Activated T-helper 1 cell treated with Interleukin-2 at 50 U/mL for 16 hours (primary cell): ENCODE measurements around the gene SLC7A10.
"Not testable (repeated sequence)": the region's sequence is repeated elsewhere in the genome, so short reads cannot be mapped to it uniquely, and the experiment has no call there.

Source experiments
- DNase-seq: peaks from one replicate; pipeline ENCODE4 v3.0.0-alpha.2; 2020; ENCODE audit warnings: low read depth

SLC7A10 gene

GRCh38 chr19:33236696-33237390 lies 11.2 kb upstream of the SLC7A10 start:
- DNase-seq, result no peak

- no peak for DNase-seq
Observed at GRCh38 chr19:33235996-33236350, 10.3 kb upstream of the SLC7A10 start.

GRCh38 chr19:33235269-33235995 lies 9.8 kb upstream of the SLC7A10 start:
- DNase-seq, result peak; percentile 51

- DNase-seq, result no peak
Observed at GRCh38 chr19:33234736-33235135, 9.1 kb upstream of the SLC7A10 start.

- no peak for DNase-seq
Observed at GRCh38 chr19:33234092-33234491, 8.4 kb upstream of the SLC7A10 start.

GRCh38 chr19:33233056-33233873 lies 7.6 kb upstream of the SLC7A10 start:
- no peak for DNase-seq

- DNase-seq, result no peak
Observed at GRCh38 chr19:33232656-33233055, 7.0 kb upstream of the SLC7A10 start.

- DNase-seq, result no peak
Observed at GRCh38 chr19:33231511-33231910, 5.9 kb upstream of the SLC7A10 start.

- no peak for DNase-seq
Observed at GRCh38 chr19:33229962-33230361, 4.3 kb upstream of the SLC7A10 start.

GRCh38 chr19:33227870-33228599 lies 2.4 kb upstream of the SLC7A10 start:
- DNase-seq, result no peak

GRCh38 chr19:33227242-33227650 lies 1.6 kb upstream of the SLC7A10 start:
- DNase-seq, result no peak

- DNase-seq, result no peak
Observed at GRCh38 chr19:33226550-33227241, 1.0 kb upstream of the SLC7A10 start.

GRCh38 chr19:33224694-33225457 lies 774 bp downstream of the SLC7A10 start:
- no peak for DNase-seq

- DNase-seq, result not testable (repeated sequence)
Observed at GRCh38 chr19:33222255-33222654, 3.4 kb downstream of the SLC7A10 start.

GRCh38 chr19:33221638-33222037 lies 4.0 kb downstream of the SLC7A10 start:
- no peak for DNase-seq

GRCh38 chr19:33220735-33221134 lies 4.9 kb downstream of the SLC7A10 start:
- no peak for DNase-seq

GRCh38 chr19:33220115-33220514 lies 5.5 kb downstream of the SLC7A10 start:
- DNase-seq, result no peak

- no peak for DNase-seq
Observed at GRCh38 chr19:33219261-33219815, 6.3 kb downstream of the SLC7A10 start.

- no peak for DNase-seq
Observed at GRCh38 chr19:33217881-33218280, 7.8 kb downstream of the SLC7A10 start.

- no peak for DNase-seq
Observed at GRCh38 chr19:33216198-33216830, 9.3 kb downstream of the SLC7A10 start.
